ENCODE results near the gene BRDT.
"Not testable (repeated sequence)": the region's sequence is repeated elsewhere in the genome, so short reads cannot be mapped to it uniquely, and the experiment has no call there.

The BRDT gene

GRCh38 chr1:91993256-91993655 is 44.1 kb downstream of the BRDT start:
- DNase-seq = no peak

GRCh38 chr1:91997607-91998195 is 48.5 kb downstream of the BRDT start:
- peak; percentile 25 for DNase-seq

GRCh38 chr1:92004129-92004528 is 54.9 kb downstream of the BRDT start:
- DNase-seq = no peak

GRCh38 chr1:92013923-92014322 is 64.7 kb downstream of the BRDT start:
- no peak for DNase-seq

GRCh38 chr1:92016720-92017316 is 67.6 kb downstream of the BRDT start:
- no peak for DNase-seq

- no peak for DNase-seq
Observed at GRCh38 chr1:92017656-92018055, 68.5 kb downstream of the BRDT start.

- not testable (repeated sequence) for DNase-seq
Observed at GRCh38 chr1:92026042-92026441, 76.8 kb downstream of the BRDT start.

GRCh38 chr1:92026806-92027205 is 77.6 kb downstream of the BRDT start:
- no peak for DNase-seq

- DNase-seq = no peak
Observed at GRCh38 chr1:92029241-92029922, 80.2 kb downstream of the BRDT start.

GRCh38 chr1:92030656-92031107 is 81.5 kb downstream of the BRDT start:
- no peak for DNase-seq

- no peak for DNase-seq
Observed at GRCh38 chr1:92031281-92032110, 82.3 kb downstream of the BRDT start.

- DNase-seq = no peak
Observed at GRCh38 chr1:92037400-92037799, 88.2 kb downstream of the BRDT start.

GRCh38 chr1:92038695-92039346 is 89.6 kb downstream of the BRDT start:
- DNase-seq = no peak

- no peak for DNase-seq
Observed at GRCh38 chr1:92040971-92041370, 91.8 kb downstream of the BRDT start.

- DNase-seq = no peak
Observed at GRCh38 chr1:92043621-92044020, 94.4 kb downstream of the BRDT start.

GRCh38 chr1:92045766-92046495 is 96.7 kb downstream of the BRDT start:
- no peak for DNase-seq

GRCh38 chr1:92051948-92052347 is 102.7 kb downstream of the BRDT start:
- DNase-seq = no peak
